WTC11 (cell line): ENCODE results near the gene ITPKB. TPM values are rescaled to one million over a fixed set of nuclear protein-coding genes. Genes with fewer than 3 reads are reported as not detected.

Source experiments
- ATAC-seq: fragments of 200-7000 bp; cut with Tn5 transposase; 2 replicates; pipeline ENCODE4 v1.10.0; 2021; ENCODE audit warnings: mild to moderate bottlenecking, moderate library complexity
- CTCF ChIA-PET: fragments of 300-600 bp; sonication (Branson Sonifier 250); formaldehyde crosslinking; loops from one replicate; lab custom pipeline; 2021; ENCODE audit warnings: antibody characterized with exemption; lab: Charles Lee
- POLR2A ChIA-PET: fragments of 350-600 bp; sonication (Branson Sonifier 250); formaldehyde crosslinking; loops from one replicate; lab custom pipeline; 2021; ENCODE audit warnings: antibody characterized with exemption; lab: Charles Lee
- DNase-seq: peaks from one replicate; pipeline ENCODE4 v3.0.0; 2021; ENCODE audit warnings: low spot score
- H3K27ac Mint-ChIP-seq: 2 replicates; pipeline ENCODE4 v1.8.0; 2021; ENCODE audit warnings: mixed read lengths
- H3K27me3 Mint-ChIP-seq: 2 replicates; pipeline ENCODE4 v1.8.0; 2021; ENCODE audit warnings: low read depth, mild to moderate bottlenecking, moderate library complexity, mixed read lengths
- H3K36me3 Mint-ChIP-seq: 2 replicates; pipeline ENCODE4 v1.8.0; 2021; ENCODE audit warnings: mixed read lengths
- H3K4me1 Mint-ChIP-seq: 2 replicates; pipeline ENCODE4 v1.8.0; 2022; ENCODE audit warnings: mixed read lengths
- H3K4me3 Mint-ChIP-seq: 2 replicates; pipeline ENCODE4 v1.8.0; 2021; ENCODE audit warnings: mild to moderate bottlenecking, moderate library complexity, mixed read lengths
- H3K9me3 Mint-ChIP-seq: 2 replicates; pipeline ENCODE4 v1.8.0; 2021; ENCODE audit warnings: mixed read lengths
- CREM ChIP-seq: sonication (generic); formaldehyde crosslinking; IDR thresholded peaks from 2 replicates; pipeline ENCODE4 v1.8.1; 2022; ENCODE audit warnings: mild to moderate bottlenecking, missing genetic modification reagents, moderate library complexity
- ELF4 ChIP-seq: sonication (generic); formaldehyde crosslinking; IDR thresholded peaks from 2 replicates; pipeline ENCODE4 v1.8.1; 2022; ENCODE audit warnings: low read depth, mild to moderate bottlenecking, moderate library complexity, missing genetic modification reagents
- ESRRA ChIP-seq: sonication (generic); formaldehyde crosslinking; IDR thresholded peaks from 2 replicates; pipeline ENCODE4 v1.8.1; 2022; ENCODE audit warnings: mild to moderate bottlenecking, missing genetic modification reagents, borderline replicate concordance
- ETV6 ChIP-seq: sonication (generic); formaldehyde crosslinking; IDR thresholded peaks from 2 replicates; pipeline ENCODE4 v1.8.1; 2022; ENCODE audit warnings: mild to moderate bottlenecking, missing genetic modification reagents
- GRHL2 ChIP-seq: fragments of 250-450 bp; sonication (Bioruptor Pico); IDR thresholded peaks from 2 replicates; pipeline ENCODE4 v1.8.0; 2022; ENCODE audit warnings: mild to moderate bottlenecking, moderate library complexity; ENCODE audit not compliant: insufficient replicate concordance, severe bottlenecking
- GTF2I ChIP-seq: fragments of 250-450 bp; sonication (Bioruptor Pico); conservative IDR thresholded peaks from 2 replicates; pipeline ENCODE4 v1.4.0; 2021; ENCODE audit warnings: mild to moderate bottlenecking
- IRF2 ChIP-seq: sonication (generic); formaldehyde crosslinking; IDR thresholded peaks from 2 replicates; pipeline ENCODE4 v1.8.0; 2022; ENCODE audit warnings: low read depth, missing genetic modification reagents, borderline replicate concordance
- MAX ChIP-seq: sonication (generic); formaldehyde crosslinking; IDR thresholded peaks from 2 replicates; pipeline ENCODE4 v1.8.0; 2022; ENCODE audit warnings: mild to moderate bottlenecking, missing genetic modification reagents
- MYBL2 ChIP-seq: sonication (generic); formaldehyde crosslinking; IDR thresholded peaks from 2 replicates; pipeline ENCODE4 v1.8.1; 2023; ENCODE audit warnings: mild to moderate bottlenecking, moderate library complexity, missing genetic modification reagents
- NFATC4 ChIP-seq: fragments of 250-450 bp; sonication (Bioruptor Pico); IDR thresholded peaks from 2 replicates; pipeline ENCODE4 v1.9.0; 2021; ENCODE audit warnings: mild to moderate bottlenecking
- OVOL2 ChIP-seq: fragments of 250-450 bp; sonication (Bioruptor Pico); IDR thresholded peaks from 2 replicates; pipeline ENCODE4 v1.9.0; 2021; ENCODE audit warnings: mild to moderate bottlenecking, borderline replicate concordance
- SMAD3 ChIP-seq: sonication (generic); formaldehyde crosslinking; IDR thresholded peaks from 2 replicates; pipeline ENCODE4 v1.8.0; 2022; ENCODE audit warnings: missing genetic modification reagents, mild to moderate bottlenecking, borderline replicate concordance
- SOX15 ChIP-seq: fragments of 250-450 bp; sonication (Bioruptor Pico); IDR thresholded peaks from 2 replicates; pipeline ENCODE4 v1.9.0; 2021; ENCODE audit warnings: mild to moderate bottlenecking
- SP1 ChIP-seq: sonication (generic); formaldehyde crosslinking; conservative IDR thresholded peaks from 2 replicates; pipeline ENCODE4 v1.8.1; 2022; ENCODE audit warnings: missing genetic modification reagents
- TCF7 ChIP-seq: sonication (generic); formaldehyde crosslinking; IDR thresholded peaks from 2 replicates; pipeline ENCODE4 v1.8.0; 2022; ENCODE audit warnings: mild to moderate bottlenecking, low read depth, missing genetic modification reagents, moderate library complexity
- USF2 ChIP-seq: sonication (generic); formaldehyde crosslinking; IDR thresholded peaks from 2 replicates; pipeline ENCODE4 v1.8.1; 2023; ENCODE audit warnings: mild to moderate bottlenecking, missing genetic modification reagents, moderate library complexity
- ZNF121 ChIP-seq: sonication (generic); formaldehyde crosslinking; IDR thresholded peaks from 2 replicates; pipeline ENCODE4 v1.8.0; 2023; ENCODE audit warnings: missing genetic modification reagents
- ZNF138 ChIP-seq: sonication (generic); formaldehyde crosslinking; conservative IDR thresholded peaks from 2 replicates; pipeline ENCODE4 v1.8.1; 2022; ENCODE audit warnings: mild to moderate bottlenecking, moderate library complexity, missing genetic modification reagents
- ZNF219 ChIP-seq: sonication (generic); formaldehyde crosslinking; IDR thresholded peaks from 2 replicates; pipeline ENCODE4 v1.8.0; 2023; ENCODE audit warnings: missing genetic modification reagents, mild to moderate bottlenecking, borderline replicate concordance
- ZNF232 ChIP-seq: sonication (generic); formaldehyde crosslinking; IDR thresholded peaks from 2 replicates; pipeline ENCODE4 v1.8.0; 2022; ENCODE audit warnings: mild to moderate bottlenecking, missing genetic modification reagents
- ZNF396 ChIP-seq: fragments of 250-450 bp; sonication (Bioruptor Pico); IDR thresholded peaks from 2 replicates; pipeline ENCODE4 v1.8.0; 2021; ENCODE audit warnings: mild to moderate bottlenecking, moderate library complexity, borderline replicate concordance
- total RNA-seq: library from RNA; stranded (reverse); gene quantifications from 3 replicates; pipeline ENCODE4 v1.2.3, GENCODE V29; 2021
- TF ChIP-seq, protein P1 (sequence below): sonication (generic); formaldehyde crosslinking; IDR thresholded peaks from 2 replicates; pipeline ENCODE4 v1.8.0; 2022; ENCODE audit warnings: mild to moderate bottlenecking, missing genetic modification reagents
- TF ChIP-seq, protein P2 (sequence below): fragments of 250-450 bp; sonication (Bioruptor Pico); IDR thresholded peaks from 2 replicates; pipeline ENCODE4 v2.1.2; 2022; ENCODE audit warnings: mild to moderate bottlenecking, moderate library complexity
- TF ChIP-seq, protein P3 (sequence below): sonication (generic); formaldehyde crosslinking; IDR thresholded peaks from 2 replicates; pipeline ENCODE4 v1.8.1; 2023; ENCODE audit warnings: mild to moderate bottlenecking, missing genetic modification reagents
- TF ChIP-seq, protein P4 (sequence below): sonication (generic); formaldehyde crosslinking; IDR thresholded peaks from 2 replicates; pipeline ENCODE4 v1.8.1; 2023; ENCODE audit warnings: mild to moderate bottlenecking, missing genetic modification reagents, moderate library complexity

The ITPKB gene
- total RNA-seq, 1 experiment from 2014 or later, result 15.6 TPM

DNA sequence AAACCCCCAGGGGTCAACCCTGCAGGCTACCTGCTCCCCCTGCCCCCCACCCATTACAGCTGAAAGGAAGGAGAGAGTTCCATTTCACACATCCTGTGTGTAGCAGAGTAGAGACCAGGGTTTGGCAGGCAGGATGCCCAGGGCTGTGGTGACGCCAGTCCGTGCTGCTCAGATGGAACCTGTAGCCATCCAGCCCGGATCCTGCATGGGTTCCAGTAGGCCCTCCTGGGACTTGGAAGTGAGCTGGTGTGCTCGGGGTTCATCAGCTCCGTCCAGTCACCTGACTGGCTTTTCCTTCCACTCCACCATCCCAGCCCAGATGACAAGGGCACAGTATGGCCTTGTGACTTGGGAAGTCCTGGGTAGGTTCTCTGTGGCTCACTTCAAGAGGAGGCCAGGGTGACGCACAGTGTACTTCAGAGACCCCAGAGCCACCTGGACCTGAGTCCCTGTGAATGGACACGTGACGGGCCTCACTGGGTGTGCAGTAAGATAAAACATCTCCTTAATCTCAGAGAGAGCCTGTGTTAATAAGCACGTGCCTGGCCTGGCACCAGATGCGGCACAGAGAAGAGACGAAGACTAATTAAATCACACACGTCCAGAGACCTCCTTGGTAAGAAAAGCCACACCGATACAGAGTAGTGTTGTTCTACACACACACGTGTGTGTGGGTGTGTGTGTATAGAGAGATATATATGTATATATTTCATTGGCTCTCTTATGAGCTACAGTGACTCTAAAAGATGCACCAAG is 16.0 kb downstream of the ITPKB start:
- no peaks in the 10 kb centered on the region for H3K9me3 Mint-ChIP-seq
- H3K4me3 Mint-ChIP-seq, result peak overlapping the region; percentile 10; the same call in 1 of the 2 replicates
- no peak for TF ChIP-seq TCF7 (CRISPR knock-in tag)
- TF ChIP-seq SMAD3 (CRISPR knock-in tag), result no peak
- TF ChIP-seq USF2 (CRISPR knock-in tag), result no peak
- TF ChIP-seq, protein P1, sequence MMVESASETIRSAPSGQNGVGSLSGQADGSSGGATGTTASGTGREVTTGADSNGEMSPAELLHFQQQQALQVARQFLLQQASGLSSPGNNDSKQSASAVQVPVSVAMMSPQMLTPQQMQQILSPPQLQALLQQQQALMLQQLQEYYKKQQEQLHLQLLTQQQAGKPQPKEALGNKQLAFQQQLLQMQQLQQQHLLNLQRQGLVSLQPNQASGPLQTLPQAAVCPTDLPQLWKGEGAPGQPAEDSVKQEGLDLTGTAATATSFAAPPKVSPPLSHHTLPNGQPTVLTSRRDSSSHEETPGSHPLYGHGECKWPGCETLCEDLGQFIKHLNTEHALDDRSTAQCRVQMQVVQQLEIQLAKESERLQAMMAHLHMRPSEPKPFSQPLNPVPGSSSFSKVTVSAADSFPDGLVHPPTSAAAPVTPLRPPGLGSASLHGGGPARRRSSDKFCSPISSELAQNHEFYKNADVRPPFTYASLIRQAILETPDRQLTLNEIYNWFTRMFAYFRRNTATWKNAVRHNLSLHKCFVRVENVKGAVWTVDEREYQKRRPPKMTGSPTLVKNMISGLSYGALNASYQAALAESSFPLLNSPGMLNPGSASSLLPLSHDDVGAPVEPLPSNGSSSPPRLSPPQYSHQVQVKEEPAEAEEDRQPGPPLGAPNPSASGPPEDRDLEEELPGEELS (CRISPR knock-in tag), result no peak
- no peak for TF ChIP-seq SP1
- no peak for TF ChIP-seq ELF4 (CRISPR knock-in tag)
- no peak for TF ChIP-seq GRHL2 (CRISPR knock-in tag)
- TF ChIP-seq, protein P2, sequence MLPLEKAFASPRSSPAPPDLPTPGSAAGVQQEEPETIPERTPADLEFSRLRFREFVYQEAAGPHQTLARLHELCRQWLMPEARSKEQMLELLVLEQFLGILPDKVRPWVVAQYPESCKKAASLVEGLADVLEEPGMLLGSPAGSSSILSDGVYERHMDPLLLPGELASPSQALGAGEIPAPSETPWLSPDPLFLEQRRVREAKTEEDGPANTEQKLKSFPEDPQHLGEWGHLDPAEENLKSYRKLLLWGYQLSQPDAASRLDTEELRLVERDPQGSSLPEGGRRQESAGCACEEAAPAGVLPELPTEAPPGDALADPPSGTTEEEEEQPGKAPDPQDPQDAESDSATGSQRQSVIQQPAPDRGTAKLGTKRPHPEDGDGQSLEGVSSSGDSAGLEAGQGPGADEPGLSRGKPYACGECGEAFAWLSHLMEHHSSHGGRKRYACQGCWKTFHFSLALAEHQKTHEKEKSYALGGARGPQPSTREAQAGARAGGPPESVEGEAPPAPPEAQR (CRISPR knock-in tag), result no peak
- TF ChIP-seq ZNF219 (CRISPR knock-in tag), result no peak
- TF ChIP-seq, protein P3, sequence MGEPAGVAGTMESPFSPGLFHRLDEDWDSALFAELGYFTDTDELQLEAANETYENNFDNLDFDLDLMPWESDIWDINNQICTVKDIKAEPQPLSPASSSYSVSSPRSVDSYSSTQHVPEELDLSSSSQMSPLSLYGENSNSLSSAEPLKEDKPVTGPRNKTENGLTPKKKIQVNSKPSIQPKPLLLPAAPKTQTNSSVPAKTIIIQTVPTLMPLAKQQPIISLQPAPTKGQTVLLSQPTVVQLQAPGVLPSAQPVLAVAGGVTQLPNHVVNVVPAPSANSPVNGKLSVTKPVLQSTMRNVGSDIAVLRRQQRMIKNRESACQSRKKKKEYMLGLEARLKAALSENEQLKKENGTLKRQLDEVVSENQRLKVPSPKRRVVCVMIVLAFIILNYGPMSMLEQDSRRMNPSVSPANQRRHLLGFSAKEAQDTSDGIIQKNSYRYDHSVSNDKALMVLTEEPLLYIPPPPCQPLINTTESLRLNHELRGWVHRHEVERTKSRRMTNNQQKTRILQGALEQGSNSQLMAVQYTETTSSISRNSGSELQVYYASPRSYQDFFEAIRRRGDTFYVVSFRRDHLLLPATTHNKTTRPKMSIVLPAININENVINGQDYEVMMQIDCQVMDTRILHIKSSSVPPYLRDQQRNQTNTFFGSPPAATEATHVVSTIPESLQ, result no peak
- no peak for TF ChIP-seq ZNF121 (CRISPR knock-in tag)
- H3K36me3 Mint-ChIP-seq, result peaks cover 3% of the 10 kb centered on the region; the same call in 1 of the 2 replicates
- peak overlapping the region; percentile 93 for H3K27ac Mint-ChIP-seq
- POLR2A ChIA-PET, result no interaction called here
- DNase-seq (no peak), ATAC-seq (no peak)
- H3K4me1 Mint-ChIP-seq, result peaks cover 52% of the 10 kb centered on the region
- no peaks in the 10 kb centered on the region for H3K27me3 Mint-ChIP-seq
- CTCF ChIA-PET, result interaction anchor here (0.9 to 1.4 kb wide), 4 partner anchors 11 to 97 kb away, joined by 3 to 4 read pairs (median 3); no protein-coding TSS in a partner anchor

DNA sequence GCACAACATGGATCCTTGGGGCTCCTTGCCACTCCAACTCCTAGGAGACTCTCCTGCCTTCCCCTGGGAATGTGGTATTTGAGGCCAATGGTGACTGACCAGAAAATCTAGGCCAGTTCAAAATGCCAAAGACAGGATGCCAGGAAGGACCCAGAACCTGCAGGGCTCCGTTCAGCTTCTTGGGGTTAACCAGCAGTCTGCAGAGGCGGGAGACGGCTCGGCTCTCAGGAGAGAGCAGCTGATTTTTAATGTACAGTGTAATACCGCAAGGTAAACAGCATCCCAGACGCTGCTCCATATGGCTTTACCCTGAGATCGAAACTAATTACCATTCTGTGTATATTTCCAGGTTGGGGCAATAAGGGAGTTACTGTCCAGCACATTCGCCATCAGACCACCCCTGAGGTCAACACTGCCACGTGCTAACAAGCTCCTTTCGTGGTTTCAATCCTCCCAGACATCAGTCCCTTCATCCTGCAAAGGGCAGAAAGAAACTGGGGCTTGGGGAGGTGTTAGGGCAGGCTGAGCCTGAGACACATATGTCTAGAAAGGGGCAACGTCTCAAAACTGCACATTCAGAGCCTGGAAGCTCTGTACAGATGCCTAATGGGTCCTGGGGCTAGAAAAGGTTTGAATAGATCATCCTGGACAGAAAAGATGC is 16.7 kb downstream of the ITPKB start:
- Mint-ChIP-seq H3K4me3 (no peak overlapping the region; the same call in 1 of the 2 replicates), H3K27ac (peak overlapping the region; percentile 65), H3K36me3 (peaks cover 3% of the 10 kb centered on the region; the same call in 1 of the 2 replicates), H3K4me1 (peaks cover 46% of the 10 kb centered on the region), H3K9me3 (no peaks in the 10 kb centered on the region), H3K27me3 (no peaks in the 10 kb centered on the region)
- no peak for ATAC-seq
- ChIA-PET POLR2A (no interaction called here), CTCF (interaction anchor here (0.9 kb wide), 1 partner anchor 10 kb away, joined by 3 read pairs; no protein-coding TSS in a partner anchor)
- no peak for DNase-seq
- TF ChIP-seq, protein P4, sequence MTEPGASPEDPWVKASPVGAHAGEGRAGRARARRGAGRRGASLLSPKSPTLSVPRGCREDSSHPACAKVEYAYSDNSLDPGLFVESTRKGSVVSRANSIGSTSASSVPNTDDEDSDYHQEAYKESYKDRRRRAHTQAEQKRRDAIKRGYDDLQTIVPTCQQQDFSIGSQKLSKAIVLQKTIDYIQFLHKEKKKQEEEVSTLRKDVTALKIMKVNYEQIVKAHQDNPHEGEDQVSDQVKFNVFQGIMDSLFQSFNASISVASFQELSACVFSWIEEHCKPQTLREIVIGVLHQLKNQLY, result no peak
- TF ChIP-seq ETV6 (no peak), GTF2I (no peak), CREM (CRISPR knock-in tag) (no peak), SOX15 (CRISPR knock-in tag) (no peak), ZNF396 (CRISPR knock-in tag) (no peak), IRF2 (CRISPR knock-in tag) (no peak), ZNF138 (CRISPR knock-in tag) (no peak), MAX (CRISPR knock-in tag) (no peak), ZNF232 (CRISPR knock-in tag) (no peak), MYBL2 (CRISPR knock-in tag) (no peak), ESRRA (no peak), NFATC4 (no peak), OVOL2 (no peak)
- TF ChIP-seq, protein P3, result no peak
